GM18517 (cell line): ENCODE results near the gene POP4.
"Not testable (repeated sequence)": the region's sequence is repeated elsewhere in the genome, so short reads cannot be mapped to it uniquely, and the experiment has no call there.

Source experiments
- ATAC-seq: cut with Tn5 transposase; IDR thresholded peaks from one replicate; pipeline ENCODE4 v1.9.1; 2021; ENCODE audit warnings: mild to moderate bottlenecking, moderate library complexity; ENCODE audit not compliant: unreplicated experiment

Gene POP4, protein sequence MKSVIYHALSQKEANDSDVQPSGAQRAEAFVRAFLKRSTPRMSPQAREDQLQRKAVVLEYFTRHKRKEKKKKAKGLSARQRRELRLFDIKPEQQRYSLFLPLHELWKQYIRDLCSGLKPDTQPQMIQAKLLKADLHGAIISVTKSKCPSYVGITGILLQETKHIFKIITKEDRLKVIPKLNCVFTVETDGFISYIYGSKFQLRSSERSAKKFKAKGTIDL

DNA sequence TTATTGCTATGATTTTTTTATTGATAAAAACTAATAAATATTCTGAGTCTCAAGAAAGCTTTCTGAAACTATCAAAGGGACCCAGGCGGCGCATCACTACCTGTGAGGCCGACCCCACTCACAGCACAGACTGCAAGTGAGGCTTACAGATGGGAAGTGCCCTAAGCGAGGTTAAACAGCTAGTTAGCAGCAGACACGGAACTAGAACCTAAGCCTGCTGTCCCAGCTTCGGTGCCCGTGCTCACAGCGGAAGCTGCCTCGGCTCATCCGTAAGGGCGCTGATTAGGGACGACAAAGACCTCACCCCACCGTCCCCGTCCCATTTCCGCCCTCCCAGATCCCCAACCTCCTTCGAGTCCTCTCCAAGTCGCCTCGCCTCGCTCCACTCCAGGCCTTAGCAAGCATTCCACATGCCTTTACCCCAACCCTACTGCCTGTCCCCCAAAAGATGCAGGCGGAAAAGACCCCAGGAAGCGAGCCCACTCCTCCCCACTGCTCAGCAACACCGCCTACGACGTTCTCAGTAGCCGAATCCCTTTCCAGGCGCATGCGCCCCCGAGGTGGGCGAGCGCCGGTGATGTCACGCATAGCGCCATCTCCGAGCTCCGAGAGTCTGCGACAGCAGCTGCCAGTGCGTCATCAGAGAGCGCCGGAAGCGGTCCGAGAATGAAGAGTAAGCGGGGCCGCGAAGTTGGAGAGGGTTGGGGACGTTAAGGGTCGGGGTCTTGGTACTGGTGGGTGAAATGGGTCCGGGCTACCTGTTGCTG lies at the start of gene POP4:
Gene POP4 (plus strand): TSS at position 631 of the 767 bp plus-strand sequence. CDS start 36 bp downstream, at position 667.
- peak; percentile 56 for ATAC-seq

DNA sequence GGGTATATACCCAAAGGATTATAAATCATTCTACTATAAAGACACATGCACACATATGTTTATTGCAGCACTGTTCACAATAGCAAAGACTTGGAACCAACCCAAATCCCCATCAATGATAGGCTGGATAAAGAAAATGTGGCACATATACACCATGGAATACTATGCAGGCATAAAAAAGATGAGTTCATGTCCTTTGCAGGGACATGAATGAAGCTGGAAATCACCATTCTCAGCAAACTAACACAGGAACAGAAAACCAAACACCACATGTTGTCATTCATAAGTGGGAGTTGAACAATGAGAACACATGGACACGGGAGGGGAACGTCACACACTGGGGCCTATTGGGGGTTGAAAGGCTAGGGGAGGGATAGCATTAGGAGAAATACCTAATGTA lies 47.0 kb upstream of the POP4 start:
- not testable (repeated sequence) for ATAC-seq

DNA sequence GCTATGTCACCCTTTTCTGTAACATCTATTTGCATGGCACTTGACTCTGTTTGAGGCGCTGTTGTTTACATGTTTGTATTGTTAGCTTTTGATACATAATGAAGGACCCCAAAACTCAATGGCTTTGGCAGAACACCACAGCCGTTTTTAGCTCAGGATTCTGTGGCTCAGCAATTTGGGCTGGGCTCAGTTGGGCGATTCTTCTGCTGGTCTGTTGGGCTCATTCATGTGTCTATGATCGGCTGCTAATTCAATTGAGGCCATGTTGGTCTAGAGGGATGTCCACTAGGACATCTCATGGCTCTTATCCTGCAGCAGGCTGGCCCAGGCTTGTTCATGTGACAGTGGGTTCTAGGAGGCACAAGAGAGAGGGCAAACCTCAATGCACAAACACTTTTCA lies 46.3 kb upstream of the POP4 start:
- ATAC-seq, result no peak

DNA sequence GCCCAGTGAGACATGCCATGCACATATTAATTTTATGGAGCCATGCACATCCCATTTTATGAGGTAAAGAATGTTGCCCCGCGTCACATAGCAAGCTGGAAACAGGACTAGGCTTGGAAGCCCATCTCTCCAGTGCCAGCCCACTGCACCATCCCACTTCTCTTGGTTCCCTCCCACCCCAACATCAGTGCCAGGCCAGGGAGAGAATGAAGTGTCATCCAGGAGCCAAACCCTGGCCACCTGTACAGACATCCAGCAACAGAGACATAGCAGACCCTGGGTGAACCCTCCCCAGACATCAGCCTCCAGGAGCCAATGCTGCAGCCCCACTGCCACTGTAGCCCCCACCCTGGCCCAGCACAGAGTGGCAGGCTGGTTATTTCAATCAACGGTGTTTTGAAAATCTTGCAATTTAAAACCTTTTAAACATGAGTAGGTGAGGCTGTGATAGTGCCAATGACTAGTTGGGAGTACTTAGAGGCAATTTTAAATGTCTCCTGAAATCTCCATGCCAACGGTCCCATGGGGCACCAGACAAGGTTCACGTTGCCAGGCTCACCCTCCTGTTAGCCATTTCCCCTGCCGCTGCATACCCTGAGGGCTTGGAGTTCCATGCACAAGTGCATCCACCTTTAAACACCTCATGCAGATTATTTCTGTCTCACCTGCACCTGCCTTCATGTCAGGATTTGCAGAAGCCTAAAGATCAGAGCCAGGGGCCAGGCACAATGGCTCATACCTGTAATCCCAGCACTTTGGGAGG lies 45.6 kb upstream of the POP4 start:
- ATAC-seq, result no peak

DNA sequence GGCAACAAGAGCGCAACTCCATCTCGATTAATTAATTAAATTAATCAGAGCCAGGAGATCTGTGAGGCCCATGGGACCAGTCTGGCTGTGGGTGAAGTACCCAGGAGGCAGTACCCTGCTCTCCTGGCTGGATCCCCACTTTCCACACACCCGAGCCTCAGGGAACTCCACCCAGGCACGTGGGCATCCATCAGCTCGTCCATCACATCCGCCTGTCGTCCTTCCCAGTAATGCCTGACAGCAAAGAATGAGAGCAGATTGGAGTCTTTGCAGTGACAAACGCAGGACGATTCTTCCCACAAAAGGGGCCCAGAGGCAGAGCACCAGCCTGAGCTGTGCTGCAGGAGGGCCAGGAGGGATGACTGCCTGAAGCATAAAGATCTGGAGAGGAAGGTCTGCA lies 44.5 kb upstream of the POP4 start:
- ATAC-seq, result no peak

DNA sequence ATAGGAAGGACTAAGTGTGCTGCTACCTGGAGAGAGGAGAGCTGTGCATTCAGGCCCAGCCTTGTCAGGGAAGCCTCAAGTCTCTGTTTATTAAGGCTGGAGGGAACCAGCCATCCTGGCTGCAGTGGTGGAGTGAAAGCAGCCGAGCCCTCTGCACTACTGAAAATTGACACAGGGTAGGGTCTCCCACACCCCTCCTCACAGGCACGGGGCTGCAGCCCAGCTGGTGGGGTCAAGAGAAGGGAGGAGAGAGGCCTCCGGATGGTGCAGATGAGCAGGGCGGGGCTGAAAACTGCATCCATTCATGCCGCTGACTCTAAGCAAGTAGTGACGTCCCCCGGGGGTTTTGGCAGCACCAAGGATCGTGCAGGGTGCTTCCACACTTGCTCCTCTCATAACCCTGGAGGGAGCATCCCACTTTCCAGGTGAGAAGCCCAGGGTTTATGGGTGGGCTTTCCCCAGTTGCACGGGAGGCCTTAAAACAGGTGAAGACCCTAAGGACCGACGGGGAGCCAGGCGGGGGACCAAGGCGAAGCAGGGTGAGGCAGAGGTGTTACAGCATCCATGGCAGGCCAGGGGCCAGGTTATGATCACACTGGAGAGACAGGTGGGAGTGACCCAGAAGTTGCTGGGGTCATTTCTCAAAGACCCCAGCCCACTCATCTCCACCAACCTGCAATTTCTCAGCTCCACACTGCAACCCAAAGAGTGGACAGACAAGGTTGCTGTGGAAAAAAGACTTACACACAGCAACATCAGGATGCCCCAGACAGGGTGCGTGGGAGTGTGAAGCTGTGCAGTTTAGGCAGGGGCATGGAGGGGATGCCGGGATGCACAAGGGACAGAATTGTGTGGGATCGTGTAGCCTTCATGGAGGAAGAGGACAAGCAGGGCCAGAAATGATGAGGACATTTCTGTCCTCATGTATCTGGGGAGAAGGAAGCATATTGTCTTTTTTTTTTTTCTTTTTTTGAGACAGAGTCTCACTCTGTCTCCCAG lies 43.5 kb upstream of the POP4 start:
- no peak for ATAC-seq

DNA sequence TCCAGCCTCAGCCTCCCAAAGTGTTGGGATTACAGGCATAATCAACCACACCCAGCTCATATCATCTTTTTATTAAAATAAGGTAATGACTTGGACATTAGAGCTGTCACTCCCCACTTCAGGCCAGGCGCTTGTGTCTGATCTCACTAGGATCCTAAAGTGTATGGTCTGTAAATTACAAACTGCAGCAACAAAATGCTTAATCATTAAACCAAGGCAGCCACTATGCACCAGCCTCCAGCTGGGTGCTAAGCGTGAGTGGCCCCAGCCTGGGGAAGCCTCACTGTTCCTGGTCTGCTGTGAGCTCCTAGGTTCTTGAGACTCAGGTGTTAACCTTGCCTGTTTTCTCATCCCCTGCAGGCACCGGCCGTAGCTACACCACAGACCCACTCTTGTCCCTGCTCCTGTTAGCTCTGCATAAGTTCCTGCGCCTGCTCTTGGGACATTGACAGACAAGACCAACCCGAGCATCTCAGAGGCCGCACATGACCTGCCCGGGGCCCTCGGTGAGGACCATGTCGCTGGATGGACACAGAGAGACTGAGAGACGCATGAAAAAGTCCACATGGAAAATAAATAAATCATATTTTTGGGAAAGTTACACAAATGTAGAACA lies 42.5 kb upstream of the POP4 start:
- ATAC-seq, result no peak

DNA sequence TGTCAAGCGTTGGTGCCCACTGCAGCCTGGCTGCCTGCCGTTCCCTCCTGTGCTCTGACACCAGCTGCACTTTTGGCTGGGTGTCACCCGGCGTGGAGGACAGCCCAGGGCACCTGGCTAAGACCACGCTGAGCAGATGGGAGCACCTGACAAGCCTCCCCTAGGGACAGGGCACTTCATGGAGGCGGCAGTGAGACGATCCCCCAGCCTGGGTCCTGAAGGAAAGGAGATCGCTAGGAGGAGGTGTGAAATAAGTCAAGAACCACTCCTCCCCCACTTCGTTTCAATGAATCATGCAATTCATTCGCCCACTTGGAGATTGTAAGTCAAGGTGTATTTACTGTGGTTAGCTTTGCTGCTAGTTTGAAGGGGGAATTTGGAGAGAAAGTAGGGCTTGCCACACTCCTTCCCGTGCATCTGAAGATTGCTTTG lies 41.5 kb upstream of the POP4 start:
- no peak for ATAC-seq

DNA sequence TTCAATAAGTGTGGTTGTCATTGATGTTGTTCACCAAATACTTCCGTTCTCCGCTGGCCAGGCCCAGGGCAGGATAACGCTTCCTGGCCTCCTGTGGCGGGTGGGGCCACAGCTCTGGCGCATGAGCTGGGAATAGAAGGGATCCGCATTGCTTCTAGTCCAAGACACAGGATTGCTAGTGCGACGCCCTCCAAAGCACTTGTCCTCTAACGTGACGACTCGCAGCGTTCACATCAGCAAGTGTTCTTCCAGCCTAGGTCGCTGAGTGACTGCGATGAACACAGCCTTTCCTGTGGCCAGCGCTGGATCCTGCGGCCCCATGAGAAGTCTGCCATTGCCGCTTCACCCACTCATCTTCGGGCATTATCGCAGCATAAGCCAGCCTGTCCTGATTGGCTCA lies 40.9 kb upstream of the POP4 start:
- no peak for ATAC-seq

DNA sequence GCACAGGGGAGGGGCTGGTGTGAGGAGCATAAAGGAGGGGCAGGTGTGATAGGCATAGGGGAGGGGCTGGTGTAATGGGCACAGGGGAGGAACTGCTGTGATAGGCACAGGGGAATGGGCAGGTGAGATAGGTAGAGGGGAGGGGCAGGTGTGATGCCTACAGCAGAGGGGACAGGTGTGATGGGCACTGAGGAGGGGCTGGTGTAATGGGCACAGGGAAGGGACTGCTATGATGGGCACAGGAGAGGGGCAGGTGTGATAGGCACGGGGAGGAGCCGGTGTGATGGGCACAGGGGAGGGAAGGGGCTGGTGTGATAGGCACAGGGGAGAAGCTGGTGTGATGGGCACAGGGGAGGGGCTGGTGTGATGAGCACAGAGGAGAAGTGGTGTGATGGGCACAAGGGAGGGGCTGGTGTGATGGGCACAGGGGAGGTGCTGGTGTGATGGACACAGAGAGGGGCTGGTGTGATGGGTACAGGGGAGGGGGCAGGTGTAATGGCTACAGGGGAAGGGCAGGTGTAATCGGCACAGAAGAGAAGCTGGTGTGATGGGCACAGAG lies 39.5 kb upstream of the POP4 start:
- ATAC-seq, result no peak

DNA sequence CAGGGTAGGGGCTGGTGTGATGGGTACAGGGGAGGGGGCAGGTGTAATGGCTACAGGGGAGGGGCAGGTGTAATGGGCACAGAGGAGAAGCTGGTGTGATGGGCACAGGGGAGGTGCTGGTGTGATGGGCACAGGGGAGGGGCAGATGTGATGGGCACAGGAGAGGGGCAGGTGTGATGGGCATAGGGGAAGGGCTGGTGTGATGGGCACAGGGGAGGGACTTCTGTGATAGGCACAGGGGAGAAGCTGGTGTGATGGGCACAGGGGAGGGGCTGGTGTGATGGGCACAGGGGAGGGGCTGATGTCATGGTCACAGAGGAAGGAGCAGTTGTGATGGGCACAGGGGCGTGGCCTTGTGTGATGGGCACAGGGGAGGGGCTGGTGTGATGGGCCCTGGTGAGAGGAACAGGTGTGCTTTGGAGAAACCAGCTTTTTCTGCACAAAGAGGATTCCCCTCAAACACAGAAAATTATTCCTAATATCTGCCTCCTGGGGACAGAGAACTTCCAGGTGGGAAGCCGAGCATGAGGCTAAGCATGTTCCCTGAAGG lies 38.6 kb upstream of the POP4 start:
- no peak for ATAC-seq

DNA sequence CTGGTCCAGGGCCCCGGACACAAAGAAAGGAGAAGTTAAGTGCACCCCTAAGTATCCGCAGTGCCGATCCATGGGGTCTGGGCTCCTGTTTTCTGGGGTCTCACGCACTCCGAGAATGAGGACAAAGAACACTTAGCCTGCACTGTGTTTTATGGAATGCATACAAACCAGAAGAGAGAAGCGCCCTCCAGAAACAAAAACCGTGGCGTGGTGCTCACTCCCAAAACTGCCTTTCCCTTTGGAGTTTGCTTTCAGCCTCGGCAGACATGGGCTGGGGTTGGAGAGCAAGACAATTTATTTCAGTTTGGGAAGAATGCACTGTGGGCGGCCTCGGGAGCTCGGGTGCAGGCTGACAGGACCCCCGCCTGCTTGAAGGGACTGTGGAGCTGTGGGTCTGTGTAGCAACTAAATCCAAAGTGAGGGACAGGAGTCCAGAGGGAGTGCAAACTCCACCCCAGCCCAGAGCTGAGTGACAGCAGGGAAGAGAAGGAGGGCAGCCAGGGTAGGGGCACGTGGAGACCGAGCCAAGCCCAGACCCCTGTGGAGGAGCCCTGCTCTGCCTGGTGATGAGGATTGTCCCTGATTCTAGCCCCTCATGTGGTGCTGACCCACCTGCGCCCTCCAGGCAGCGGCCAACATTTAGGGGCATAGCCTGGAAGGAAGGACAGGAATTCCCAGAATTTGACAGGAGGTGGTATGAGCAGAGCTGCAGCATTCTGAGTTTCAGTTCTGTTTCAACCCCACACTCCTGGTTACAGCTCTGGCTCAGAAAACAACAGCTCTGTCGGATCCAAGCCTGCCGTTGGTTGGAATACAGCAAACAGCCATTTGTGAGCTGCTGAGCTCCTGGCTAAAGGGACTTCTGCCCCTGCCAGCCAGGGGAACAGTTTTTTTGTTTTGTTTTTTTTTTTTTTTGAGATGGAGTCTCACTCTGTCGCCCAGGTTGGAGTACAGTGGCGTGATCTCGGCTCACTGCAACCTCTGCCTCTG lies 37.8 kb upstream of the POP4 start:
- no peak for ATAC-seq

DNA sequence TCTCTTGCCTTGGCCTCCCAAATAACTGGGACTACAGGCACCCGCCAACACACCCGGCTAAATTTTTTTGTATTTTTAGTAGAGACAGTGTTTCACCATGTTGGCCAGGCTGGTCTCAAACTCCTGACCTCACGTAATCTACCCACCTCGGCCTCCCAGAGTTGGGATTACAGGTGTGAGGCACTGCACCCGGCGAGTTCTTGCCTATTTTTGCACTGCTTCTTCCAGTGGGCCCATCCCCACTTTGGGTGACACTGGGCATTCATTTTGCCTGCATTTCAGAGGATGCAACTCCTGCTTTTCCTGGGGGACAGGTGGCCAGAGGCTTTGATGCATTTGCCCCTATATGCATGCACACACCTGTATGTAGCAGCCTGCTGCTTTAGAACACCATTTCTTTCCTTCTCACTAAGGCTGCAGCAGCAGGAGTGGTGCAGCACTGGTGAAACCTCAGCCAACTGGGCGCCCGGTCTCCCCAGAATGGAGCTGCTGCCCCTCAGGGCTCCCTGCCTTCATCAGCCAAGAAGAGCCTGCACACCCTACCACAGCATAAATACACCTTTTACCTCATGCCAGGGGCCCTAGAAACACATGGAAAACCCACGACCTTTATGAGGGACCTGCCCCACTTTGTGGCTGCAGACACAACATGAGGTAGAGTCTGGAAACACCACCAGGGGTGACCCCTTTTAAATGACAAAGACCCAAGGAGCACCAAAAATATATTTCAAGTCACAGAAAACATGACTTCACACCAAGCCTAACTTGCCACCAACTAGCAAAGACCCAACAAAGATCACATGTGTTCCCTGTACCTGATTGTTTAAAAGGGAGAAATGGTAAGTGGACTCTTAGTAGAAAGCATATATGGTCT lies 36.8 kb upstream of the POP4 start:
- no peak for ATAC-seq

DNA sequence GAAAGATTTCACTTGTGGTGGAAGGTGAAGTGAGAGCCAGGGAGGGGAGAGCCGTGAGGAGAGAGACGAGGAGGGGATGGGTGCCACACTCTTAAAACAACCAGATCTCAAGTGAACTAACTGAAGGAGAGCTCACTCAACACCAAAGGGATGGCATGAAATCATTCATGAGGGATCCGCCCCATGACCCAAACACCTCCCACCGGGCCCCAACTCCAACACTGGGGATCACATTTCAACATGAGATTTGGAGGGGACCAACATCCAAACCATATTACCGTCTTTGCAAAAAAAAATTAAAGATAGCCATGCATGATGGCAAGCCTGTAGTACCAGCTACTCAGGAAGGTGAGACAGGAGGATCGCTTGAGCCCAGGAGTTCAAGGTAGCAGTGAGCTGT lies 34.9 kb upstream of the POP4 start:
- ATAC-seq, result no peak

DNA sequence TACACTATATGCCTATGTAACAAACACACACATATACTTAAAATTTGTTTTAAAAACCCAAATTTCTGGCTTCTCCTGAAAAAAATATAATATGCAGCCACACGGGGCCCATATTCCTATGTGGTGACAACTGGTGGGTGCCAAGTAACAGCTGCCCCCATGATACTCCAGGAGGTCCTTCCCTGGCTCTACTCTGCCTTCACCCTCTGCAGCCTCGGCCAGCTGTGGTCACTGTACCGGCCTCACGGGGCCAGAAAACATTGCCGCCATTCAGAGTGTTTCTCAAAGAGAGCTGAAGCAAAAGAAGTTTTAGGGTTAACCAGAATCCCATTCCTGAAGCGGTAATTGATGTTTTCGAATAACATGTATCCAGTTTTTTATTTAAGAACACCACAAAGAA lies 32.6 kb upstream of the POP4 start:
- ATAC-seq, result no peak

DNA sequence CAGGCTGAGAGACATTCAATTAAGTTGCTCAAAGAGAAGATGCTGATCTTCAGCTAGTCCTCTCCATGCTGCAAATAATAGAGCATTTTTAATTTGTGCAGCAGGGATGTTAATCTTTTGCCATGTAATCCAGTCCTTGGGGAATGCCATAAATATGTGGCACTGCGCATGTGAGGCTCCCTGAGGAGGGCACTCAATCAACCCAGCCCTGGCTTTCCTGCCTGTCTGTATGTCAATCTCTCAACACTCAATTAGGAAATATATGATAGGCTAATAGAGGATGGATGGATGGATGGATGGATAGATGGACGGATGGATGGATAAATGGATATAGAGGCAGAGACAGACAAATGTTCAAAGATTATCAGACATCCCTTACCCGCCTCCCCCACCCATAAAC lies 31.6 kb upstream of the POP4 start:
- ATAC-seq, result no peak

DNA sequence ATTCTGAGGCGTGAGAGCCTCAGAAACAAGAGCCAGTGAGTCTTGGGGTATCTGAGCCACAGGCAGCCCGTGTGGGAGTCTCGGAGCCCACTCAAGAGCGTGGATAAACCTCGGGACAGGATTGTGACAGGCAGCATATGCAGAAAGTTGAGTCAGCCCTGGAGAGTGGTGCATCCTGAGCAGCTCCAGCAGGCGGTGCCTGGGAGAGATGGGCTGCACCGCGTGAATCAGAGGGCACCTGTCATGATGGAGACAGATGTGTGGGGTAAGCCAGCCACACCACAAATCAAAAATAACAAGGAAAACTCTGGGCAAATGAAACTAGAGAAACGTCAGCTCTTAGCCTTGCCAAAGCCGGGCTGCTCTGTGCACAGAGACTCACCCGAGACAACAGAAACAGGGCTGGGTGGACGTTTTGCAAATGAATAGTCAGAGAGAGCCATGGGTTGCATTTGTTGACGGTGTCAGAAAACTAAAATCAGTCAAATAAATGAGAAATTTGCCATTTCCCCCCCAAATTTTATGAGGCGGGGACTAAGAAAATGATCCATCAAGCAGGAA lies 30.0 kb upstream of the POP4 start:
- no peak for ATAC-seq
